Activated CD4-positive, alpha-beta T cell treated with anti-CD3 and anti-CD28 coated beads for 36 hours (primary cell): ENCODE measurements around the gene HMSD. TPM values are rescaled to one million over a fixed set of nuclear protein-coding genes. Genes with fewer than 3 reads are reported as not detected.
"Not testable (repeated sequence)": the region's sequence is repeated elsewhere in the genome, so short reads cannot be mapped to it uniquely, and the experiment has no call there.

Source experiments
- ATAC-seq: fragments of 200-7000 bp; cut with Tn5 transposase; one replicate; pipeline ENCODE4 v1.10.0; 2021; ENCODE audit warnings: mild to moderate bottlenecking, moderate library complexity
- CTCF ChIA-PET: fragments of 350-600 bp; sonication (Branson Sonifier 250); formaldehyde crosslinking; loops from one replicate; lab custom pipeline; 2021; ENCODE audit warnings: antibody characterized with exemption; lab: Charles Lee
- POLR2A ChIA-PET: fragments of 350-600 bp; sonication (Branson Sonifier 250); formaldehyde crosslinking; loops from one replicate; lab custom pipeline; 2021; ENCODE audit warnings: antibody characterized with exemption, inconsistent platforms; lab: Charles Lee
- DNase-seq: peaks from one replicate; pipeline ENCODE4 v3.0.0-alpha.2; 2020
- H3K27ac Mint-ChIP-seq: one replicate; pipeline ENCODE4 v1.8.0; 2021; ENCODE audit warnings: mixed read lengths
- H3K27me3 Mint-ChIP-seq: one replicate; pipeline ENCODE4 v1.8.0; 2021; ENCODE audit warnings: mixed read lengths
- H3K36me3 Mint-ChIP-seq: one replicate; pipeline ENCODE4 v1.8.0; 2021; ENCODE audit warnings: low read depth, mixed read lengths
- H3K4me1 Mint-ChIP-seq: one replicate; pipeline ENCODE4 v1.8.0; 2021; ENCODE audit warnings: mixed read lengths
- H3K4me3 Mint-ChIP-seq: one replicate; pipeline ENCODE4 v1.8.0; 2021; ENCODE audit warnings: mild to moderate bottlenecking, moderate library complexity, mixed read lengths
- H3K9me3 Mint-ChIP-seq: one replicate; pipeline ENCODE4 v1.8.0; 2021; ENCODE audit warnings: low read depth, mixed read lengths
- intact Hi-C, 2 experiments: fragments of 100-400 bp; cut with DNase I in 1 of 2; cut with micrococcal nuclease in 1 of 2; formaldehyde crosslinking; loops; one replicate each; pipeline versions ENCODE4 v1.14.2 to v1.15.1; 2022 to 2024; cut with DNase I, micrococcal nuclease
- total RNA-seq, 2 experiments: library from RNA; stranded (reverse); gene quantifications; one replicate each; pipeline ENCODE4 v1.2.3, GENCODE V29; 2021

The HMSD gene
- total RNA-seq, 2 experiments from 2014 or later: 18.8 to 26.7 TPM

GRCh38 chr18:63928331-63928730, 20.8 kb upstream of the HMSD start:
- H3K9me3 Mint-ChIP-seq: no peaks in the 10 kb centered on the region
- H3K27me3 Mint-ChIP-seq: peaks cover 21% of the 10 kb centered on the region
- ChIA-PET POLR2A (no interaction called here), CTCF (no interaction called here)
- H3K27ac Mint-ChIP-seq: no peak overlapping the region
- ATAC-seq (no peak), DNase-seq (no peak)
- no peak overlapping the region for H3K4me3 Mint-ChIP-seq
- intact Hi-C loops: no loop called here
- no peaks in the 10 kb centered on the region for H3K36me3 Mint-ChIP-seq
- no peaks in the 10 kb centered on the region for H3K4me1 Mint-ChIP-seq

GRCh38 chr18:63929369-63929768, 19.7 kb upstream of the HMSD start:
- DNase-seq, H3K36me3 Mint-ChIP-seq, POLR2A ChIA-PET, ATAC-seq, H3K4me3 Mint-ChIP-seq, H3K4me1 Mint-ChIP-seq, H3K9me3 Mint-ChIP-seq, H3K27ac Mint-ChIP-seq, CTCF ChIA-PET, intact Hi-C loops: not testable (repeated sequence)
- peaks cover 14% of the 10 kb centered on the region for H3K27me3 Mint-ChIP-seq

DNA sequence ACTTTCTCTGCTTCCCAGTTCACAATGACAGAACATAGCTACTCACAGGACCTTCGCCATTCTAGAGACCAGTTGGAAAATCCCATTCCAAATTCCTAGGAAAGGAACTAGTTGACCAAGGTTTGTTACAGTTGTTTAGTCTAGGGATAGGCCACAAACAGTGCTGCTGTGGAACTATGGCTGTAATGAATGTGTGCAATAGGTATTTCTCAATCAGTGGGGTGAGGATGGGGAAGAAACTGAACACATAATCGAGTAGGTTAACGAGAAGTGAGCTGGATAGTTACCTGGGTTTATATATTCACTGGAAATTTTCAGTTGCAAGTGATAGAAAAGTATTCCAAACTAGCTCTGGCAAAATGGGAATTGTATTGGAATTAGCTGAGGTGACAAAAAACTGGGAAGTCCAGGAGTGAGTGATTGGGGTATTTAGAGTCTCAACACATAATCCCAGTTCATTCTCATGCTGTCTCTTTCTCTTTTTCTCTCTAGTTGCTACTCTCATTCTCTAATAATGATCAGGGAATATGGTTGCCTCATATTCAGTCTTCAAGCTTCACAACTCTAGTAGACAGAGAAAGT, 18.2 kb upstream of the HMSD start:
- no peak overlapping the region for H3K27ac Mint-ChIP-seq
- DNase-seq (no peak), ATAC-seq (no peak)
- intact Hi-C loops: no loop called here
- H3K4me1 Mint-ChIP-seq: no peaks in the 10 kb centered on the region
- CTCF ChIA-PET: interaction anchor here (1.6 kb wide), 1 partner anchor 8 kb away, joined by 5 read pairs; no protein-coding TSS in a partner anchor
- no peak overlapping the region for H3K4me3 Mint-ChIP-seq
- H3K9me3 Mint-ChIP-seq: no peaks in the 10 kb centered on the region
- POLR2A ChIA-PET: no interaction called here
- peaks cover 15% of the 10 kb centered on the region for H3K27me3 Mint-ChIP-seq
- H3K36me3 Mint-ChIP-seq: no peaks in the 10 kb centered on the region

DNA sequence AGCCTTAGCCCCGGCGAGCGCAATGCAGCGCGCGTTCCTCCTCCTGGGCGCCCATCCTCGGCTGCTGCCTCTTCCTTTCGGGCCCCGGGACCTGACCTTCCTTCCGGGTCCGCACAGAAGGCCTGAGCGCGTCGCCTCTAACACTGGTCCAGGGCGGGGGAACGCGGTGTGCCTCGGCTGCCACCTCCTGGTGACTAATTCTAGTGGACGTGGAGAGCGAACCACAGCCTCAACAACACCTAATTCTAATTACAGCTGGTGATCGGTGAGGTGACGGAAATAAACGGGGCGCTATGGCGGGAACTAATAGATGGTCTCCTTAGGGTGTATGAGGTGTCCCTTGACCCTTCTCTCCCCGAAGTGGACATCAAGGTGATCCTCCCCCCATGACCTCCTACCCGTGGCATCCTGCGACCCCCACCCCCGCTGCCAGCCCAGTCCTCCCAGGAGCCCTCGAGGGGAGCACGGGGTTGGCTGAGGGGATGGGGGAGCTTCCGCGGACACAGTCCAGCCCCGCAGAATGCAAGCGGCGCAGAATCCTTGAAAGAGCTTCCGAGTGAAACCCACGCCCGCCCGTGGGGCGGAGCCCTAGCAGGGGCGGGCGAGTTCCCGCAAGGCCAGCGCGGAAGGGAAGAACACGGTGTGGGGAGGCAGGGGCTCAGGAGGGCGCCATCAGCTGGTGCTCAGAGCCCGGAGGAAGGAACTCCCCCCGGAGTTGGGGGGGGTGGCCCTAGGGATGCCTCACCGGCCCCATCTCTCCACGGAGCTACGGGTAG, 12.8 kb upstream of the HMSD start:
- Mint-ChIP-seq H3K4me1 (peaks cover 2% of the 10 kb centered on the region), H3K9me3 (no peaks in the 10 kb centered on the region), H3K27me3 (peaks cover 12% of the 10 kb centered on the region), H3K27ac (peak overlapping the region; percentile 28), H3K36me3 (no peaks in the 10 kb centered on the region), H3K4me3 (peak overlapping the region; percentile 43)
- DNase-seq: peak; percentile 76
- intact Hi-C loops: loop anchor here (1.0 kb wide), 1 partner anchor 112 kb away; no protein-coding TSS in a partner anchor
- POLR2A ChIA-PET: no interaction called here
- CTCF ChIA-PET: interaction anchor here (0.6 to 2.6 kb wide), 18 partner anchors 13 to 1977 kb away, joined by 3 to 10 read pairs (median 3); partner anchors contain the start of gene SERPINB10
- peak; percentile 94 for ATAC-seq

DNA sequence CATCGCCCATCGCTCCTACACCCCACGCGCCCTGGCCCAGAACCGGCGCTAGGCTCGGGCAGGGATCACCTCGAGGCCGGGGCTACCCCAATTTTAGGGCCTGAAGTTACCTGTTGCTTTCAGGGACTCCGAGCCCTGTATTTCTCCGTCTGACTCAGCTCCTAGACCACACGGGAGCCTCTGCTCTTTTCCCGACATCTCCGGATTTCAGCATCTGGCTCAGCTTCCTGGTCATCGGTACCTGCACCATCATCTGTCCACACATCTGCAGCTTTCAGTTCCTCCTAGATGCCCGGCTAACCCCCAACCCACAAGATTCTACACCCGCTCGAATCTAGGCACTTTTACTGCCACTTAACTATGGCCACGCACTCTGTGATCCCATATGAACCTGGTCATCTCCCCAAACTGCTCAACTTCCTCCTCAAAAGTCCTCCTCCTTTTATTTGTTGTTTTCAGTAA, 12.1 kb upstream of the HMSD start:
- DNase-seq: no peak
- intact Hi-C loops: loop anchor here (1.0 kb wide), 1 partner anchor 113 kb away; no protein-coding TSS in a partner anchor
- H3K4me3 Mint-ChIP-seq: no peak overlapping the region
- H3K27me3 Mint-ChIP-seq: peaks cover 18% of the 10 kb centered on the region
- CTCF ChIA-PET: interaction anchor here (0.8 to 2.6 kb wide), 7 partner anchors 14 to 123 kb away, joined by 3 to 10 read pairs (median 4); no protein-coding TSS in a partner anchor
- no peaks in the 10 kb centered on the region for H3K9me3 Mint-ChIP-seq
- H3K4me1 Mint-ChIP-seq: peaks cover 2% of the 10 kb centered on the region
- no peak overlapping the region for H3K27ac Mint-ChIP-seq
- POLR2A ChIA-PET: no interaction called here
- no peaks in the 10 kb centered on the region for H3K36me3 Mint-ChIP-seq
- ATAC-seq: no peak

DNA sequence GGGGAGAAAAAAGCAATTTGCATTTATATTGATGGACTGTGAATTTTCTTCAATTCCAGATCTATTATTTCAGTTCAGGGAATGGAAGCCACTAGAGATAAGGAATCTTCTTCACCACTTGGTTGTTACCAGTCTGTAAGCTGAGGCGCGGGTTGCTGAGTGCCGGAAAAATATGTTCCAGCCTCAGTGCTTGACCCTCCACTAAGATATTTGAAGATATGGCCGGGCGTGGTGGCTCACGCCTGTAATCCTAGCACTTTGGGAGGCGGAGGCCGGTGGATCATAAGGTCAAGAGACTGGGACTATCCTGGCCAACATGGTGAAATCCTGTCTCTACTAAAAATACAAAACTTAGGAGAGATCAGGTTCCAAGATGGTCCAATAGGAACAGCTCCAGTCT, 9.1 kb upstream of the HMSD start:
- no peaks in the 10 kb centered on the region for H3K9me3 Mint-ChIP-seq
- no peak for DNase-seq
- POLR2A ChIA-PET: no interaction called here
- H3K27ac Mint-ChIP-seq: no peak overlapping the region
- intact Hi-C loops: no loop called here
- peaks cover 35% of the 10 kb centered on the region for H3K27me3 Mint-ChIP-seq
- CTCF ChIA-PET: no interaction called here
- no peak overlapping the region for H3K4me3 Mint-ChIP-seq
- no peak for ATAC-seq
- no peaks in the 10 kb centered on the region for H3K36me3 Mint-ChIP-seq
- H3K4me1 Mint-ChIP-seq: peaks cover 2% of the 10 kb centered on the region

- H3K4me3 Mint-ChIP-seq, H3K9me3 Mint-ChIP-seq, ATAC-seq, CTCF ChIA-PET, intact Hi-C loops, H3K4me1 Mint-ChIP-seq, H3K36me3 Mint-ChIP-seq, H3K27ac Mint-ChIP-seq, DNase-seq, POLR2A ChIA-PET: not testable (repeated sequence)
- peaks cover 36% of the 10 kb centered on the region for H3K27me3 Mint-ChIP-seq
These were observed 8.5 kb upstream of the HMSD start for GRCh38 chr18:63940543-63941050.

- Mint-ChIP-seq H3K27ac (no peak overlapping the region), H3K4me1 (peaks cover 38% of the 10 kb centered on the region), H3K9me3 (peaks cover 5% of the 10 kb centered on the region), H3K36me3 (peaks cover 5% of the 10 kb centered on the region), H3K4me3 (no peak overlapping the region), H3K27me3 (peaks cover 44% of the 10 kb centered on the region)
- ATAC-seq (no peak), DNase-seq (no peak)
- intact Hi-C loops: loop anchor here in 1 of 2 experiments (5.0 kb wide), 1 partner anchor 65 kb away; no protein-coding TSS in a partner anchor
- POLR2A ChIA-PET: no interaction called here
- CTCF ChIA-PET: interaction anchor here (0.6 to 1.0 kb wide), 2 partner anchors 14 to 435 kb away, joined by 3 read pairs; no protein-coding TSS in a partner anchor
These were observed 1.9 kb upstream of the HMSD start for GRCh38 chr18:63947051-63947790.

GRCh38 chr18:63951302-63951705, 2.2 kb downstream of the HMSD start:
- Mint-ChIP-seq H3K9me3 (peaks cover 5% of the 10 kb centered on the region), H3K27me3 (peaks cover 23% of the 10 kb centered on the region), H3K36me3 (peaks cover 15% of the 10 kb centered on the region), H3K4me1 (peaks cover 43% of the 10 kb centered on the region), H3K27ac (peak overlapping the region; percentile 79), H3K4me3 (peak overlapping the region; percentile 7)
- intact Hi-C loops: loop anchor here (1.0 to 2.0 kb wide), 6 partner anchors 11 to 791 kb away; partner anchors contain the start of gene SERPINB8 (in 1 of the 2)
- ATAC-seq: peak; percentile 53
- ChIA-PET CTCF (interaction anchor here (0.7 to 1.0 kb wide), 4 partner anchors 8 to 42 kb away, joined by 3 to 5 read pairs (median 4); no protein-coding TSS in a partner anchor), POLR2A (interaction anchor here (1.0 kb wide), 1 partner anchor 19 kb away, joined by 5 read pairs; no protein-coding TSS in a partner anchor)
- DNase-seq: peak; percentile 64

DNA sequence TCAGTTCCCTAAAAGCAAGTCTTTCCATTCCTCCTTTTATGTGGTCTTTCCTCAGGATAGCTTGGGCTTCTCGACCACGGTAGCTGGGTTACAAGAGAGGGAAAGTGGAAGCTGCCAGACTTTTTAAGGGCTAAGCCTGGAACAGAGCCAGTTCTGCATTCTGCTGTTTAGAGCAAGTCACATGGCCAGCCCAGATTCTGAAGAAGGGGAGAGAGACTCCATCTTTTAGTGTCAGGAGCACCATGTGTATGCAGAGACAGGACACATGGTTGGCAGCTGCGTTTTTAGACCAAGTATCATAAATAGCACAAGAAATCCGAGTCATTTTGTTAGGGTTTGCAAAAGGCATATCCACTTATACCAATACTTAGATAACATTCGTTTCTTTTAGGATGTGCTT, 4.7 kb downstream of the HMSD start:
- Mint-ChIP-seq H3K4me1 (peaks cover 28% of the 10 kb centered on the region), H3K36me3 (peaks cover 15% of the 10 kb centered on the region), H3K4me3 (no peak overlapping the region), H3K27me3 (peaks cover 18% of the 10 kb centered on the region), H3K27ac (no peak overlapping the region), H3K9me3 (peaks cover 5% of the 10 kb centered on the region)
- DNase-seq (no peak), ATAC-seq (no peak)
- intact Hi-C loops: no loop called here
- POLR2A ChIA-PET: no interaction called here
- CTCF ChIA-PET: interaction anchor here (0.9 to 3.6 kb wide), 3 partner anchors 10 to 67 kb away, joined by 3 to 19 read pairs (median 3); partner anchors contain the start of gene SERPINB2

GRCh38 chr18:63956755-63957154, 7.7 kb downstream of the HMSD start:
- H3K36me3 Mint-ChIP-seq: peaks cover 15% of the 10 kb centered on the region
- POLR2A ChIA-PET: no interaction called here
- peaks cover 8% of the 10 kb centered on the region for H3K4me1 Mint-ChIP-seq
- ATAC-seq: no peak
- DNase-seq: no peak
- intact Hi-C loops: no loop called here
- H3K27me3 Mint-ChIP-seq: peaks cover 29% of the 10 kb centered on the region
- H3K27ac Mint-ChIP-seq: no peak overlapping the region
- peaks cover under 1% of the 10 kb centered on the region for H3K9me3 Mint-ChIP-seq
- CTCF ChIA-PET: no interaction called here
- no peak overlapping the region for H3K4me3 Mint-ChIP-seq
